BE2C (cell line): ENCODE measurements around the gene SCAF1.

ENCODE experiments used
- DNase-seq: peaks from one replicate; pipeline ENCODE4 v3.0.0-alpha.2; 2020
- H3K27me3 ChIP-seq: fragments of 250-450 bp; sonication (Bioruptor Pico); 2 replicates; pipeline ENCODE4 v1.5.1; 2020; ENCODE audit warnings: mild to moderate bottlenecking
- H3K36me3 ChIP-seq: fragments of 250-450 bp; sonication (Bioruptor Pico); 2 replicates; pipeline ENCODE4 v1.5.1; 2020; ENCODE audit warnings: mild to moderate bottlenecking
- H3K4me1 ChIP-seq: fragments of 250-450 bp; sonication (Bioruptor Pico); 2 replicates; pipeline ENCODE4 v1.5.1; 2020
- H3K4me3 ChIP-seq: 2 replicates; pipeline ENCODE4 v1.5.1; 2011; ENCODE audit warnings: low read depth, low read length
- H3K9me3 ChIP-seq: fragments of 250-450 bp; sonication (Bioruptor Pico); 2 replicates; pipeline ENCODE4 v1.5.1; 2020
- TF ChIP-seq, protein P1 (sequence below): IDR thresholded peaks from 2 replicates; pipeline ENCODE4 v1.5.1; 2012; ENCODE audit warnings: mild to moderate bottlenecking, low read depth, low read length

Gene SCAF1

DNA sequence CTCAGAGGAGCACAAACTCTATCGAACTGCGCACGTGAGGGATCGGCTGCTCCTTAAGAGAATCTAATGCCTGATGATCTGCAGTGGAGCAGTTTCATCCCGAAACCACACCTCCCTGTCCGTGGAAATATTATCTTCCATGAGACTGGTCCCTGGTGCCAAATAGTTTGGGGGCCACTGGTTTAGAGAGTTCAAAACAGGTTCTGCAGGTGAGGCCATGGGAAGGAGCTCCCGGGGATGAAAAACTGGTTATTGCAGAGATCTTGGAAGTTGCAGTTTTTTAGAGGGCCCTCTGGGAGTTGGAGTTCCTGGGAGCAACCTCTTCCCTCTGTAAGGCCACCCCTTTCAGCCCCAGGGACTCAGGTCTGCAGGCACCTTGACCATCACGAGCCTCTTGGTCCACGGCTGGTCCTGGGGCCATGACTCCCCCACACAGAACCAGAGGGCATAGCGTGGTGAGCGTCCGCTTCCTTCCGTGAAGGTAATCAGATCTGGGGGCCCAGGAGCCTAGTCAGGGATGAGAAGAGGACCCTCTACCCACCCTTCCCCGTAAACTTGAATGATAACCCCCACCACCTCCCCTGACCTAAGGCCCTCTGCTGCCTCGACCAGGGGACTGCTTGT lies 18.4 kb downstream of the SCAF1 start:
- Histone ChIP-seq H3K4me1 (no peaks in the 10 kb centered on the region; the same call in 1 of the 2 replicates), H3K27me3 (no peaks in the 10 kb centered on the region), H3K36me3 (peaks cover 49% of the 10 kb centered on the region), H3K4me3 (no peak overlapping the region), H3K9me3 (no peaks in the 10 kb centered on the region)
- TF ChIP-seq, protein P1, sequence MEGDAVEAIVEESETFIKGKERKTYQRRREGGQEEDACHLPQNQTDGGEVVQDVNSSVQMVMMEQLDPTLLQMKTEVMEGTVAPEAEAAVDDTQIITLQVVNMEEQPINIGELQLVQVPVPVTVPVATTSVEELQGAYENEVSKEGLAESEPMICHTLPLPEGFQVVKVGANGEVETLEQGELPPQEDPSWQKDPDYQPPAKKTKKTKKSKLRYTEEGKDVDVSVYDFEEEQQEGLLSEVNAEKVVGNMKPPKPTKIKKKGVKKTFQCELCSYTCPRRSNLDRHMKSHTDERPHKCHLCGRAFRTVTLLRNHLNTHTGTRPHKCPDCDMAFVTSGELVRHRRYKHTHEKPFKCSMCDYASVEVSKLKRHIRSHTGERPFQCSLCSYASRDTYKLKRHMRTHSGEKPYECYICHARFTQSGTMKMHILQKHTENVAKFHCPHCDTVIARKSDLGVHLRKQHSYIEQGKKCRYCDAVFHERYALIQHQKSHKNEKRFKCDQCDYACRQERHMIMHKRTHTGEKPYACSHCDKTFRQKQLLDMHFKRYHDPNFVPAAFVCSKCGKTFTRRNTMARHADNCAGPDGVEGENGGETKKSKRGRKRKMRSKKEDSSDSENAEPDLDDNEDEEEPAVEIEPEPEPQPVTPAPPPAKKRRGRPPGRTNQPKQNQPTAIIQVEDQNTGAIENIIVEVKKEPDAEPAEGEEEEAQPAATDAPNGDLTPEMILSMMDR: no peak
- DNase-seq: no peak

DNA sequence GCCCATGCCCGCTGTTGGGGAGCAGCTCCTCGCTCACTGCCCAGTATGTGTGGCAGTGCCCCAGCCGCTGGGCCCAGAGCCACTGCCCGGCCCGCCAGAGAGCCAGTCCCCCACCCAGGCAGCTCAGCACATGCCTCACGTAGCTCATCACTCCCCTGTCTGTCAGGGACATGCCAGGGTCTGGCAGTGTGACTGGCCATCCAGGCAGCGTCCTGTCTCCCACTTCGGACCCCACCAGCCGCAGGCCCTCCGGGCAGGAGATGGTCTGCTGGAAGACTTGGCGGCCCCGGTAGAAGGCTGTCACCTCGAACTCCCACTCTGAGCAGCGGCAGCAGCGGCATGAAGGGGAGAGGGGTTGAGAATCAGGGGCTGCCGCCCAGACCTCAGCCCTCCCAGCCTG lies 20.0 kb downstream of the SCAF1 start:
- Histone ChIP-seq H3K4me1 (peaks cover 3% of the 10 kb centered on the region; the same call in 1 of the 2 replicates), H3K27me3 (no peaks in the 10 kb centered on the region), H3K36me3 (peaks cover 34% of the 10 kb centered on the region), H3K4me3 (no peak overlapping the region), H3K9me3 (no peaks in the 10 kb centered on the region)
- no peak for DNase-seq
- TF ChIP-seq, protein P1: no peak

DNA sequence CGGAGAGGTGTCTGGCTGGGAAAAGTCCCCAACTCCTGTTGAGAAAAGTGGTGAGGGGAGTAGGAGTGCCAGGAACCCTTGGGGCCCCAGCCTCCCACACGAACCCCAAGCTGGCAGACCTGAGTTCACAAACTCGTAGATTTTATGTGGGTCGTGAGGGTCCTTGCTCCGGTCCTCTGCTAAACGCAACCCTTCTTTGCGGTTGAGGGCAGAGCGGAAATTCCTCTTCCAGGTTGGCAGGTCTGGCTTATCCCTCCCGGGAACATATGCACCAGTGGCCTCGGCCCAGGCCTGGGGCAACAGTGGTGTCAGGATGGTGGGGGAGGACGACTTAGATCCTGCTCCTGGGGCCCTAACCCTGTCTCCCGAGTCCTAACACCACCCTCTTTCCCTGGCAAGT lies 21.2 kb downstream of the SCAF1 start:
- TF ChIP-seq, protein P1: no peak
- H3K4me1 ChIP-seq: peaks cover 3% of the 10 kb centered on the region; the same call in 1 of the 2 replicates
- no peak for DNase-seq
- no peak overlapping the region for H3K4me3 ChIP-seq
- H3K27me3 ChIP-seq: no peaks in the 10 kb centered on the region
- peaks cover 24% of the 10 kb centered on the region for H3K36me3 ChIP-seq
- no peaks in the 10 kb centered on the region for H3K9me3 ChIP-seq

DNA sequence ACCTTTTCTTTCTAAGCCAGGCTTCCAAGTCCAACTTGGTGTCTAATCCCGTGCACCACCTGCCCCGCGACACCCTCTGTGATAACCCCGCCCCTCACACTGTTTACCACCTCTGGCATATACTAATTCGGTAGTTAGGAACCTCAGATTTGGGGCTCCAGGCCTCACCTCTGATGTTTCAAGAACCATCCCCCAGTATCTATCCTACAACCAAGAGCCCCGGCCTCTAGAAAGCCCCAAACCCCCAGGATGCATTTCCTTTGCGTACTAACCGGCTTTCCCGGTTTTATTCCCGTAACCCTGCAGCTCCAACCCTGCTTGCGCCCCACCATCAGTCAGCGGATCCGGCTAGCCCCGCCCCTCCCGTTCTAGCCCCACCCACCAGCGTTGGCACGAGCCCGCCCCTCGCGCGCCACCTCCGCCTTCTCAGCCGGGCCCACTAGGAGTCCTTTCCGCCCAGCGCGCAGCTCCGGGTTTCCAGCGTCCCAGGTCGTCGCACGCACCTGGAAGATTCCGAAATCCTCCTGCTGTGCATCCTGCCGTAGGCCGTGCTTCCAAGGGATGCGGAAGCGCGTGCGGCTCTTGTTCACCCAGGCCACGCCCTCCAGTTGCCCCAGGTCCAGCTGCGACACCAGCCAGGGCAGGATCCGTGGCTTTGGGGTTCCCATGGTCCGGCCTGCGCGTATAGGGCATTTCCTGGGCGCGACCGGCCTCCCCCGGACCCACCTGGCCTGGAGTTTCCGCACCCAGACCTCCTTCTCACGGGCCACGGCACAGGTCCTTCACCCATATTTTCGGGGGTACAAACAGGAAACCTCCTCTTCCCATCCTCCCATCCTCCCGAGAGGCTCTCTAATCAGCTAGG lies 22.4 kb downstream of the SCAF1 start:
- TF ChIP-seq, protein P1: 0 out of 2 replicates have a peak, but pooled peaks have one; percentile 1
- Histone ChIP-seq H3K9me3 (no peaks in the 10 kb centered on the region), H3K4me1 (peaks cover 3% of the 10 kb centered on the region; the same call in 1 of the 2 replicates), H3K4me3 (peak overlapping the region; percentile 87), H3K36me3 (peaks cover 13% of the 10 kb centered on the region), H3K27me3 (no peaks in the 10 kb centered on the region)
- peak; percentile 95 for DNase-seq

DNA sequence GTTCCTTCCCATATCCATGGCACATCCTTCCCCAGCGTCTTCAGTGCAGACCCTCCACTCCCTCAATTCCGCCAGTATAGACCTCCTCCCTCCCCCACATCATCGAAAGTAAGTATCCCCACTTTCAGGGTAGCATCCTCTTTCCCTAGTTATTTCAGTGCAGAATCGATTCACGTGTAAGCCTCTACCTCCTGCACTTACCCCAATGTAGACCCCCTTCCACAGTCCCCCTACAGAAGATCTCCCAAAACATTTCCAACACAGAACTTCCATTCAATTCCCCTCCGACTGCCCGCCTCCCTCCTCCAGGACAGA lies 23.0 kb downstream of the SCAF1 start:
- peaks cover 3% of the 10 kb centered on the region; the same call in 1 of the 2 replicates for H3K4me1 ChIP-seq
- peaks cover 11% of the 10 kb centered on the region for H3K36me3 ChIP-seq
- H3K4me3 ChIP-seq: peak overlapping the region; percentile 87
- DNase-seq: no peak
- TF ChIP-seq, protein P1: no peak
- H3K27me3 ChIP-seq: no peaks in the 10 kb centered on the region
- no peaks in the 10 kb centered on the region for H3K9me3 ChIP-seq
